Stimulated activated CD4-positive, alpha-beta T cell treated with anti-CD3 and anti-CD28 coated beads, TNF-alpha, amount 100 ng/mL, for 4 hours (primary cell): Measurements from ENCODE around the gene FAM227A.

Source experiments
- DNase-seq, 3 experiments: peaks; one replicate each; pipeline ENCODE4 v3.0.0-alpha.2; 2020; ENCODE audit warnings: low read depth in 3 of 3

FAM227A gene

GRCh38 chr22:38540701-38541100 is 115.5 kb downstream of the FAM227A start:
- DNase-seq, result no peak

- no peak for DNase-seq
These were observed 124.8 kb downstream of the FAM227A start for GRCh38 chr22:38531251-38531938.
